ENCODE results near the gene GRAMD1B. TPM values are rescaled to one million over a fixed set of nuclear protein-coding genes. Genes with fewer than 3 reads are reported as not detected.

Gene GRAMD1B
- polyA plus RNA-seq, 1 experiment, result 2.7 TPM

GRCh38 chr11:123516238-123516637 is 86.2 kb downstream of the GRAMD1B start:
- Histone ChIP-seq H3K4me3 (ENCODE audit: low read depth, low read length) (no peak overlapping the region), H3K27me3 (ENCODE audit: control insufficient read depth, insufficient read depth, low read length) (no peaks in the 10 kb centered on the region), H3K27ac (ENCODE audit: low read depth, low read length) (no peak overlapping the region), H3K9me3 (ENCODE audit: control insufficient read depth, insufficient read depth, low read length) (no peaks in the 10 kb centered on the region)
- no peak for TF ChIP-seq CTCF (IDR thresholded peaks at IDR 0.05; ENCODE audit: low read depth, low read length)
- no peak for DNase-seq (ENCODE audit: low read depth, low spot score)
- POLR2A ChIA-PET, result no interaction called here
- CTCF ChIA-PET, result interaction anchor here (2.3 to 4.1 kb wide), 3 partner anchors 45 to 195 kb away, joined by 6 to 17 read pairs (median 7); no protein-coding TSS in a partner anchor

- DNase-seq (ENCODE audit: low read depth, low spot score), result no peak
- no peaks in the 10 kb centered on the region for H3K27me3 ChIP-seq (ENCODE audit: control insufficient read depth, insufficient read depth, low read length)
- no peak for TF ChIP-seq CTCF (IDR thresholded peaks at IDR 0.05; ENCODE audit: low read depth, low read length)
- H3K9me3 ChIP-seq (ENCODE audit: control insufficient read depth, insufficient read depth, low read length), result no peaks in the 10 kb centered on the region
- no peak overlapping the region for H3K27ac ChIP-seq (ENCODE audit: low read depth, low read length)
- CTCF ChIA-PET, result interaction anchor here (0.5 to 4.1 kb wide), 4 partner anchors 20 to 194 kb away, joined by 3 to 17 read pairs (median 5); no protein-coding TSS in a partner anchor
- no peak overlapping the region for H3K4me3 ChIP-seq (ENCODE audit: low read depth, low read length)
- POLR2A ChIA-PET, result no interaction called here
Measured at GRCh38 chr11:123517559-123518364, 87.7 kb downstream of the GRAMD1B start.

GRCh38 chr11:123518496-123519054 is 88.5 kb downstream of the GRAMD1B start:
- no peaks in the 10 kb centered on the region for H3K9me3 ChIP-seq (ENCODE audit: control insufficient read depth, insufficient read depth, low read length)
- no peak overlapping the region for H3K27ac ChIP-seq (ENCODE audit: low read depth, low read length)
- ChIA-PET POLR2A (no interaction called here), CTCF (interaction anchor here (0.5 to 4.1 kb wide), 3 partner anchors 19 to 57 kb away, joined by 3 to 17 read pairs (median 3); no protein-coding TSS in a partner anchor)
- DNase-seq (ENCODE audit: low read depth, low spot score), result no peak
- TF ChIP-seq CTCF (IDR thresholded peaks at IDR 0.05; ENCODE audit: low read depth, low read length), result no peak
- no peak overlapping the region for H3K4me3 ChIP-seq (ENCODE audit: low read depth, low read length)
- no peaks in the 10 kb centered on the region for H3K27me3 ChIP-seq (ENCODE audit: control insufficient read depth, insufficient read depth, low read length)

GRCh38 chr11:123519055-123519796 is 89.2 kb downstream of the GRAMD1B start:
- H3K27ac ChIP-seq (ENCODE audit: low read depth, low read length), result no peak overlapping the region
- ChIA-PET POLR2A (no interaction called here), CTCF (interaction anchor here (0.7 to 5.6 kb wide), 5 partner anchors 8 to 192 kb away, joined by 3 to 25 read pairs (median 5); no protein-coding TSS in a partner anchor)
- no peak for TF ChIP-seq CTCF (IDR thresholded peaks at IDR 0.05; ENCODE audit: low read depth, low read length)
- no peak overlapping the region for H3K4me3 ChIP-seq (ENCODE audit: low read depth, low read length)
- no peak for DNase-seq (ENCODE audit: low read depth, low spot score)
- no peaks in the 10 kb centered on the region for H3K27me3 ChIP-seq (ENCODE audit: control insufficient read depth, insufficient read depth, low read length)
- no peaks in the 10 kb centered on the region for H3K9me3 ChIP-seq (ENCODE audit: control insufficient read depth, insufficient read depth, low read length)

Measured in AG04450 (cell line).